CD4-positive, alpha-beta T cell (primary cell): ENCODE data around the gene STK32B. TPM values are rescaled to one million over a fixed set of nuclear protein-coding genes. Genes with fewer than 3 reads are reported as not detected.

Experiments used
- ATAC-seq: fragments of 200-7000 bp; cut with Tn5 transposase; one replicate; pipeline ENCODE4 v1.10.0; 2022; ENCODE audit warnings: mild to moderate bottlenecking; ENCODE audit not compliant: poor library complexity
- CTCF ChIA-PET: fragments of 350-600 bp; sonication (Branson Sonifier 250); formaldehyde crosslinking; loops from one replicate; lab custom pipeline; 2021; ENCODE audit warnings: antibody characterized with exemption, inconsistent platforms; lab: Charles Lee
- POLR2A ChIA-PET: fragments of 350-600 bp; sonication (Branson Sonifier 250); formaldehyde crosslinking; loops from one replicate; lab custom pipeline; 2021; ENCODE audit warnings: antibody characterized with exemption, inconsistent platforms; lab: Charles Lee
- DNase-seq, 14 experiments: peaks; one replicate each; pipeline ENCODE4 v3.0.0-alpha.2; 2013 to 2020; ENCODE audit warnings: mixed read lengths in 2 of 14
- H3K27ac ChIP-seq, 2 donors: one replicate each; pipeline versions ENCODE4 v1.5.1 to v1.7.0; 2013; ENCODE audit warnings: low read length in 2 of 2, low read depth in 1 of 2, mild to moderate bottlenecking in 1 of 2
- H3K27me3 ChIP-seq, 2 experiments: 1 replicate in 1 of 2; 2 replicates in 1 of 2; pipeline versions ENCODE4 v1.6.1 to v1.7.0; 2013; ENCODE audit warnings: low read length in 2 of 2, control low read depth in 1 of 2, mild to moderate bottlenecking in 1 of 2, moderate library complexity in 1 of 2; ENCODE audit not compliant: insufficient read depth in 2 of 2, control insufficient read depth in 1 of 2
- H3K36me3 ChIP-seq: one replicate; pipeline ENCODE4 v1.6.1; 2013; ENCODE audit warnings: low read length, control low read depth; ENCODE audit not compliant: insufficient read depth
- H3K4me1 ChIP-seq: one replicate; pipeline ENCODE4 v1.6.1; 2013; ENCODE audit warnings: low read length, control low read depth; ENCODE audit not compliant: insufficient read depth
- H3K4me3 ChIP-seq: one replicate; pipeline ENCODE4 v1.5.1; 2013; ENCODE audit warnings: mild to moderate bottlenecking, low read length, moderate library complexity
- H3K9me3 ChIP-seq, 2 experiments: 1 replicate in 1 of 2; 2 replicates in 1 of 2; pipeline versions ENCODE4 v1.6.1 to v1.7.0; 2013; ENCODE audit warnings: low read length in 2 of 2, mild to moderate bottlenecking in 2 of 2, control low read depth in 1 of 2, moderate library complexity in 1 of 2; ENCODE audit not compliant: control insufficient read depth in 1 of 2, insufficient read depth in 1 of 2
- H3K27ac Mint-ChIP-seq: one replicate; pipeline ENCODE4 v1.8.0; 2020; ENCODE audit warnings: mixed read lengths
- H3K27me3 Mint-ChIP-seq: one replicate; pipeline ENCODE4 v1.8.0; 2021; ENCODE audit warnings: mixed read lengths
- H3K36me3 Mint-ChIP-seq: one replicate; pipeline ENCODE4 v1.8.0; 2021; ENCODE audit warnings: low read depth, mixed read lengths
- H3K4me1 Mint-ChIP-seq: one replicate; pipeline ENCODE4 v1.8.0; 2021; ENCODE audit warnings: low read depth, mixed read lengths
- H3K4me3 Mint-ChIP-seq: one replicate; pipeline ENCODE4 v1.8.0; 2020; ENCODE audit warnings: mild to moderate bottlenecking, mixed read lengths
- H3K9me3 Mint-ChIP-seq: one replicate; pipeline ENCODE4 v1.8.0; 2020; ENCODE audit warnings: mixed read lengths
- CTCF ChIP-seq: fragments of 200-600 bp; IDR thresholded peaks from one replicate; pipeline ENCODE4 v1.8.0; 2022; ENCODE audit warnings: antibody characterized with exemption, mild to moderate bottlenecking
- intact Hi-C, 2 experiments: fragments of 100-400 bp; cut with DNase I in 1 of 2; cut with micrococcal nuclease in 1 of 2; formaldehyde crosslinking; loops; one replicate each; pipeline versions ENCODE4 v1.15.1 to v1.9.0; 2023 to 2025; cut with DNase I, micrococcal nuclease
- total RNA-seq, 174 experiments: library from RNA in 2 of 174; stranded (reverse) in 2 of 174; gene quantifications; one replicate each; pipeline ENCODE4 v1.2.3 and lab custom pipeline; 2021 to 2026

STK32B gene
- total RNA-seq, 2 experiments from 2014 or later = not detected

- H3K4me1 ChIP-seq = no peaks in the 10 kb centered on the region
Observed at GRCh38 chr4:5398056-5398455, 346.8 kb downstream of the STK32B start.

GRCh38 chr4:5399124-5399523 lies 347.8 kb downstream of the STK32B start:
- POLR2A ChIA-PET = no interaction called here
- no peaks in the 10 kb centered on the region for H3K27me3 Mint-ChIP-seq
- TF ChIP-seq CTCF = no peak
- H3K4me3 Mint-ChIP-seq = no peak overlapping the region
- no peak overlapping the region for H3K27ac ChIP-seq
- H3K36me3 Mint-ChIP-seq = no peaks in the 10 kb centered on the region
- DNase-seq = no peak
- H3K9me3 ChIP-seq = peaks cover 0 to 15% of the 10 kb centered on the region in 2 experiments
- no peaks in the 10 kb centered on the region for H3K27me3 ChIP-seq
- no peaks in the 10 kb centered on the region for H3K36me3 ChIP-seq
- intact Hi-C loops = loop anchor here in 1 of 2 experiments (2.0 kb wide), 1 partner anchor 34 kb away; no protein-coding TSS in a partner anchor
- no peak for ATAC-seq
- H3K4me1 ChIP-seq = no peaks in the 10 kb centered on the region
- H3K9me3 Mint-ChIP-seq = peaks cover 3% of the 10 kb centered on the region
- H3K4me3 ChIP-seq = no peak overlapping the region
- H3K27ac Mint-ChIP-seq = no peak overlapping the region
- H3K4me1 Mint-ChIP-seq = no peaks in the 10 kb centered on the region
- CTCF ChIA-PET = no interaction called here

More at GRCh38 chr4:5398056-5398455, 346.8 kb downstream of the STK32B start:
- ATAC-seq (no peak), DNase-seq (no peak)
- Histone ChIP-seq H3K4me3 (no peak overlapping the region), H3K27ac (no peak overlapping the region), H3K27me3 (no peaks in the 10 kb centered on the region), H3K36me3 (no peaks in the 10 kb centered on the region), H3K9me3 (peaks cover 0 to 15% of the 10 kb centered on the region in 2 experiments)
- Mint-ChIP-seq H3K27ac (no peak overlapping the region), H3K9me3 (peaks cover 3% of the 10 kb centered on the region), H3K36me3 (no peaks in the 10 kb centered on the region), H3K27me3 (no peaks in the 10 kb centered on the region), H3K4me3 (no peak overlapping the region), H3K4me1 (no peaks in the 10 kb centered on the region)
- POLR2A ChIA-PET = no interaction called here
- TF ChIP-seq CTCF = no peak
- CTCF ChIA-PET = no interaction called here
- intact Hi-C loops = loop anchor here in 1 of 2 experiments (2.0 kb wide), 1 partner anchor 33 kb away; no protein-coding TSS in a partner anchor

- intact Hi-C loops = loop anchor here in 1 of 2 experiments (2.0 kb wide), 1 partner anchor 35 kb away; no protein-coding TSS in a partner anchor
- H3K27ac Mint-ChIP-seq = no peak overlapping the region
- no peaks in the 10 kb centered on the region for H3K36me3 Mint-ChIP-seq
- ATAC-seq (no peak), DNase-seq (no peak)
- POLR2A ChIA-PET = no interaction called here
- H3K4me3 Mint-ChIP-seq = no peak overlapping the region
- H3K27me3 ChIP-seq = no peaks in the 10 kb centered on the region
- no peaks in the 10 kb centered on the region for H3K36me3 ChIP-seq
- peaks cover 0 to 15% of the 10 kb centered on the region in 2 experiments for H3K9me3 ChIP-seq
- no peaks in the 10 kb centered on the region for H3K4me1 Mint-ChIP-seq
- peaks cover 3% of the 10 kb centered on the region for H3K9me3 Mint-ChIP-seq
- CTCF ChIA-PET = no interaction called here
- no peaks in the 10 kb centered on the region for H3K4me1 ChIP-seq
- H3K4me3 ChIP-seq = no peak overlapping the region
- TF ChIP-seq CTCF = no peak
- H3K27me3 Mint-ChIP-seq = no peaks in the 10 kb centered on the region
- H3K27ac ChIP-seq = no peak overlapping the region
Observed at GRCh38 chr4:5399790-5400421, 348.6 kb downstream of the STK32B start.
